Gastroesophageal sphincter (tissue), 3 donors: ENCODE results near the gene COG5.

Experiments used
- CTCF ChIP-seq, 4 experiments: fragments of 200-600 bp in 2 of 4; fragments of 450-650 bp in 2 of 4; sonication (generic) in 1 of 4; IDR thresholded peaks; one replicate each; pipeline ENCODE4 v1.5.1; 2017 to 2019; ENCODE audit warnings: antibody characterized with exemption in 4 of 4, mild to moderate bottlenecking in 2 of 4, moderate library complexity in 2 of 4
- POLR2A ChIP-seq, 2 donors: fragments of 450-650 bp; IDR thresholded peaks; one replicate each; pipeline ENCODE4 v1.6.1; 2017; ENCODE audit warnings: antibody characterized with exemption in 2 of 2, mild to moderate bottlenecking in 2 of 2, moderate library complexity in 1 of 2
- POLR2AphosphoS5 ChIP-seq: sonication (generic); formaldehyde crosslinking; IDR thresholded peaks from one replicate; pipeline ENCODE4 v1.6.1; 2017; ENCODE audit warnings: antibody characterized with exemption

GRCh38 chr7:107538001-107538400, 25.7 kb downstream of the COG5 start:
- TF ChIP-seq CTCF (IDR thresholded peaks at IDR 0.05): no peak
- no peak for TF ChIP-seq POLR2AphosphoS5
- TF ChIP-seq POLR2A (IDR thresholded peaks at IDR 0.05): no peak
